ENCODE measurements around the gene LUZP2. TPM values are rescaled to one million over a fixed set of nuclear protein-coding genes. Genes with fewer than 3 reads are reported as not detected.

LUZP2 gene
- polyA plus RNA-seq, 1 donor (not counting 4 experiments of a cell fraction or from before 2014, with no cell fraction given) = 0.08 TPM

DNA sequence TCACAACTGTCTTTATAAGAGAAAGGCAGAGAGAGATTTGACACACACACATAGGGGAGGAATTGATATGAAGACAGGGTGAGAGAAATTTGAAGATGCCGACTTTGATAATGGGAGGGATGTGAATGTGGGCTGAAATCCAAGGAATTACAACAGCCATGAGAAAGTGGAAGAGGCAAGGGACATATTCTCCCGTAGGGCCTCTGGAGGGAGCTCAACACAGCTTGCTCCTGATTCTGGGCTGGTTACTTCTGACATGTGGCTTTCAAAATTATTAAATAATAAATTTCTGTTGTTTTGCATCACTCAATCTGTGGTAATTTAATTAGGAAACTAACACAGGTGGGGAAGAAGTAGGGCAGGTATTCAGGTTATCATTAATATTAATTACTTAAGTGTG lies 282.9 kb downstream of the LUZP2 start:
- FAIRE-seq = no peak
- DNase-seq (ENCODE audit: low read depth, low spot score) = no peak
- dilution Hi-C loops (cut with MboI; ENCODE audit: extremely low pct_ligation_motif_present, low sequenced_read_pairs) = no loop called here

GRCh38 chr11:24781288-24781687 lies 284.4 kb downstream of the LUZP2 start:
- dilution Hi-C loops (cut with MboI; ENCODE audit: extremely low pct_ligation_motif_present, low sequenced_read_pairs) = no loop called here

More for the DNA sequence above, 282.9 kb downstream of the LUZP2 start:
- no peak overlapping the region for H2AFZ ChIP-seq (ENCODE audit: control insufficient read depth, low read length)
- H3K4me3 ChIP-seq (ENCODE audit: control insufficient read depth in 2 of 3, extremely low read depth in 1 of 3, insufficient read depth in 2 of 3, low read depth in 1 of 3, low read length in 3 of 3) = no peak overlapping the region
- no peaks in the 10 kb centered on the region for H3K4me1 ChIP-seq (ENCODE audit: control insufficient read depth, extremely low read depth, insufficient read depth, low read length)
- no peak overlapping the region for H3K27ac ChIP-seq (ENCODE audit: control insufficient read depth, insufficient read depth, low read length)
- no peaks in the 10 kb centered on the region for H3K36me3 ChIP-seq (ENCODE audit: control insufficient read depth in 2 of 2, extremely low read depth in 1 of 2, insufficient read depth in 2 of 2, low read length in 2 of 2)
- H3K9me1 ChIP-seq (ENCODE audit: control insufficient read depth, extremely low read depth, insufficient read depth, low read length) = no peaks in the 10 kb centered on the region
- no peaks in the 10 kb centered on the region for H3K79me2 ChIP-seq (ENCODE audit: control insufficient read depth, insufficient read depth, low read length)
- H3K9ac ChIP-seq (ENCODE audit: control insufficient read depth, extremely low read depth, insufficient read depth, low read length) = no peak overlapping the region
- no peak overlapping the region for H3K4me2 ChIP-seq (ENCODE audit: control insufficient read depth, extremely low read depth, insufficient read depth, low read depth, low read length)
- H3K9me3 ChIP-seq (ENCODE audit: control insufficient read depth, low read depth, low read length) = no peaks in the 10 kb centered on the region
- no peaks in the 10 kb centered on the region for H4K20me1 ChIP-seq (ENCODE audit: control insufficient read depth, extremely low read depth, insufficient read depth, low read length)
- no peaks in the 10 kb centered on the region for H3K27me3 ChIP-seq (ENCODE audit: control insufficient read depth, extremely low read depth, insufficient read depth, low read length)
- TF ChIP-seq EZH2 (IDR thresholded peaks at IDR 0.05; ENCODE audit: low read length) (no peak), CTCF (optimal IDR thresholded peaks at IDR 0.05 in 1 of 3, IDR thresholded peaks at IDR 0.05 in 1 of 3, conservative IDR thresholded peaks at IDR 0.05 in 1 of 3; ENCODE audit: extremely low read depth in 1 of 3, insufficient read depth in 2 of 3, low read length in 3 of 3) (peak; percentile 17 to 40 (median 37))

More at GRCh38 chr11:24781288-24781687, 284.4 kb downstream of the LUZP2 start:
- Histone ChIP-seq H3K36me3 (ENCODE audit: control insufficient read depth in 2 of 2, extremely low read depth in 1 of 2, insufficient read depth in 2 of 2, low read length in 2 of 2) (no peaks in the 10 kb centered on the region), H3K9ac (ENCODE audit: control insufficient read depth, extremely low read depth, insufficient read depth, low read length) (no peak overlapping the region), H3K27me3 (ENCODE audit: control insufficient read depth, extremely low read depth, insufficient read depth, low read length) (no peaks in the 10 kb centered on the region), H2AFZ (ENCODE audit: control insufficient read depth, low read length) (no peak overlapping the region), H3K4me2 (ENCODE audit: control insufficient read depth, extremely low read depth, insufficient read depth, low read depth, low read length) (no peak overlapping the region), H3K9me3 (ENCODE audit: control insufficient read depth, low read depth, low read length) (no peaks in the 10 kb centered on the region), H3K9me1 (ENCODE audit: control insufficient read depth, extremely low read depth, insufficient read depth, low read length) (no peaks in the 10 kb centered on the region), H3K4me3 (ENCODE audit: control insufficient read depth in 2 of 3, extremely low read depth in 1 of 3, insufficient read depth in 2 of 3, low read depth in 1 of 3, low read length in 3 of 3) (no peak overlapping the region), H3K27ac (ENCODE audit: control insufficient read depth, insufficient read depth, low read length) (no peak overlapping the region), H3K4me1 (ENCODE audit: control insufficient read depth, extremely low read depth, insufficient read depth, low read length) (no peaks in the 10 kb centered on the region), H3K79me2 (ENCODE audit: control insufficient read depth, insufficient read depth, low read length) (no peaks in the 10 kb centered on the region), H4K20me1 (ENCODE audit: control insufficient read depth, extremely low read depth, insufficient read depth, low read length) (no peaks in the 10 kb centered on the region)
- no peak for FAIRE-seq
- TF ChIP-seq CTCF (optimal IDR thresholded peaks at IDR 0.05 in 1 of 3, IDR thresholded peaks at IDR 0.05 in 1 of 3, conservative IDR thresholded peaks at IDR 0.05 in 1 of 3; ENCODE audit: extremely low read depth in 1 of 3, insufficient read depth in 2 of 3, low read length in 3 of 3) (peak in 1 of 3 experiments; percentile 9), EZH2 (IDR thresholded peaks at IDR 0.05; ENCODE audit: low read length) (no peak)
- DNase-seq (ENCODE audit: low read depth, low spot score) = no peak
